GM12878 (cell line): ENCODE data around the gene IL1RL2. TPM values are rescaled to one million over a fixed set of nuclear protein-coding genes. Genes with fewer than 3 reads are reported as not detected.
A peak's percentile ranks its signal among the peaks of the same experiment; 100 is the strongest.

Experiments
- ATAC-seq: fragments of 200-7000 bp; cut with Tn5 transposase; 3 replicates; pipeline ENCODE4 v1.9.1; 2020; ENCODE audit warnings: mild to moderate bottlenecking, moderate library complexity
- BruUV-seq: library from RNA; stranded (reverse); fragments of 400-500 nt; replicated peaks from 2 replicates; lab custom pipeline; 2021; lab: Mats Ljungman, UMichigan
- CTCF ChIA-PET: fragments of 300-600 bp; sonication (Branson Sonifier 250); formaldehyde crosslinking; extraction: SDS; loops from one replicate; lab custom pipeline; 2021; ENCODE audit warnings: inconsistent platforms; lab: Yijun Ruan, JAX
- POLR2A ChIA-PET: fragments of 350-600 bp; formaldehyde crosslinking; extraction: SDS; loops from one replicate; lab custom pipeline; 2021; ENCODE audit warnings: inconsistent platforms; lab: Charles Lee
- RAD21 ChIA-PET: fragments of 300-600 bp; sonication (Branson Sonifier 250); formaldehyde crosslinking; loops from one replicate; lab custom pipeline; 2023; ENCODE audit warnings: antibody characterized with exemption; ENCODE audit not compliant: unreplicated experiment; lab: Charles Lee
- SMC1A ChIA-PET: fragments of 300-600 bp; sonication (Branson Sonifier 250); formaldehyde crosslinking; loops from one replicate; lab custom pipeline; 2023; ENCODE audit not compliant: unreplicated experiment, uncharacterized antibody; lab: Charles Lee
- DNase-seq: peaks from one replicate; pipeline ENCODE4 v3.0.0-alpha.2; 2011; ENCODE audit warnings: low read depth, low spot score
- FAIRE-seq: peaks from 3 replicates; lab custom pipeline; 2011; peaks lifted over from hg19 to GRCh38; lab: Jason Lieb, UNC
- H2AFZ ChIP-seq: 2 replicates; pipeline ENCODE4 v1.6.0; 2011; ENCODE audit warnings: low read depth, low read length, control low read depth; ENCODE audit not compliant: control insufficient read depth
- H3K27ac ChIP-seq: 2 replicates; pipeline ENCODE4 v1.5.1; 2011; ENCODE audit warnings: control low read depth; ENCODE audit not compliant: control insufficient read depth, insufficient read depth
- H3K27me3 ChIP-seq, 2 experiments: replicated peaks in 1 of 2; 2 replicates each; pipeline versions ENCODE4 v1.6.0 to v1.6.1; 2011; ENCODE audit warnings: low read length in 1 of 2; ENCODE audit not compliant: control insufficient read depth in 2 of 2, insufficient read depth in 2 of 2
- H3K36me3 ChIP-seq, 2 experiments: 2 replicates each; pipeline ENCODE4 v1.5.1; 2011; ENCODE audit warnings: low read length in 1 of 2; ENCODE audit not compliant: control insufficient read depth in 2 of 2, insufficient read depth in 2 of 2
- H3K4me1 ChIP-seq: 2 replicates; pipeline ENCODE4 v1.6.1; 2011; ENCODE audit warnings: mild to moderate bottlenecking, low read length, moderate library complexity, mixed read lengths; ENCODE audit not compliant: control insufficient read depth, insufficient read depth
- H3K4me2 ChIP-seq: 2 replicates; pipeline ENCODE4 v1.6.0; 2011; ENCODE audit warnings: control low read depth; ENCODE audit not compliant: control insufficient read depth, insufficient read depth
- H3K4me3 ChIP-seq: fragments of 200-600 bp; sonication (generic); 2 replicates; pipeline ENCODE4 v1.5.1; 2016
- H3K79me2 ChIP-seq: 2 replicates; pipeline ENCODE4 v1.6.0; 2011; ENCODE audit warnings: low read length; ENCODE audit not compliant: control insufficient read depth, insufficient read depth
- H3K9ac ChIP-seq: 2 replicates; pipeline ENCODE4 v1.8.0; 2011; ENCODE audit warnings: low read length, control low read depth, mixed read lengths; ENCODE audit not compliant: control insufficient read depth, insufficient read depth
- H3K9me3 ChIP-seq: replicated peaks from 3 replicates; pipeline ENCODE4 v1.5.1; 2011; ENCODE audit warnings: mild to moderate bottlenecking, low read length; ENCODE audit not compliant: control insufficient read depth, insufficient read depth
- H4K20me1 ChIP-seq: 2 replicates; pipeline ENCODE4 v1.6.0; 2011; ENCODE audit not compliant: control insufficient read depth, insufficient read depth
- IKZF1 ChIP-seq: fragments of 450-650 bp; conservative IDR thresholded peaks from 2 replicates; pipeline ENCODE4 v1.6.1; 2017; ENCODE audit warnings: antibody characterized with exemption, mild to moderate bottlenecking
- KLF5 ChIP-seq: fragments of 450-650 bp; IDR thresholded peaks from 2 replicates; pipeline ENCODE4 v1.6.1; 2014; ENCODE audit warnings: mild to moderate bottlenecking; ENCODE audit not compliant: partially characterized antibody
- RAD21 ChIP-seq: IDR thresholded peaks from 2 replicates; pipeline ENCODE4 v1.6.1; 2011; ENCODE audit warnings: mild to moderate bottlenecking, low read depth, low read length, moderate library complexity; ENCODE audit not compliant: insufficient read depth
- RUNX3 ChIP-seq: IDR thresholded peaks from 2 replicates; pipeline ENCODE4 v1.6.1; 2012; ENCODE audit warnings: low read length, inconsistent platforms
- SMC3 ChIP-seq: IDR thresholded peaks from 2 replicates; pipeline ENCODE4 v1.6.1; 2011; ENCODE audit warnings: low read length, improper control_type of control experiment, borderline replicate concordance
- WGBS: methylation state at CpG from one replicate; pipeline ENCODE4 v1.1.6; 2016; ENCODE audit warnings: low lambda C conversion rate; ENCODE audit not compliant: insufficient replicate concordance, insufficient coverage; ENCODE audit errors: missing lambda C conversion rate; 5-methylcytosine and 5-hydroxymethylcytosine counted together
- in situ Hi-C: fragments of 300-500 bp; cut with MboI; formaldehyde crosslinking; loops from 9 replicates; pipeline ENCODE4 v1.14.3; 2018; ENCODE audit warnings: mixed read lengths
- intact Hi-C: fragments of 100-400 bp; cut with micrococcal nuclease; formaldehyde crosslinking; loops from one replicate; pipeline ENCODE4 v1.14.2; 2022; ENCODE audit not compliant: unreplicated experiment
- polyA plus RNA-seq, 11 experiments: library from polyadenylated mRNA; depleted of rRNA in 4 of 11; unstranded in 6 of 11; stranded (reverse) in 5 of 11; fragments of >200 nt; fragmentation: Nextera tagmentation in 4 of 11; fragmentation: Illumina TruSeq in 1 of 11; extraction: Ambion mirVana in 4 of 11; extraction: Trizol in 1 of 11; gene quantifications; 1 replicate in 1 of 11; 2 replicates in 10 of 11; pipeline versions ENCODE4 v1.2.1 to v1.2.3, GENCODE V29; 2011 to 2016; ENCODE audit warnings: inconsistent platforms in 2 of 11, missing spikeins in 2 of 11, low read depth in 1 of 11
- total RNA-seq, 4 experiments: library from RNA; depleted of rRNA in 3 of 4; stranded (reverse); fragments of >200 nt in 3 of 4; fragmentation: Illumina TruSeq in 1 of 4; extraction: Trizol in 1 of 4; gene quantifications; 2 replicates each; pipeline versions ENCODE4 v1.2.1 to v1.2.3, GENCODE V29; 2013 to 2021
- TF ChIP-seq, protein P1 (sequence below), 3 experiments: IDR thresholded peaks in 2 of 3; conservative IDR thresholded peaks in 1 of 3; 2 replicates each; pipeline ENCODE4 v1.5.1; 2011; ENCODE audit warnings: low read depth in 3 of 3, low read length in 3 of 3, mild to moderate bottlenecking in 3 of 3, control low read depth in 2 of 3, moderate library complexity in 2 of 3, inconsistent platforms in 1 of 3, mixed read lengths in 1 of 3; ENCODE audit not compliant: control insufficient read depth in 2 of 3, insufficient read depth in 1 of 3; ENCODE audit errors: extremely low read depth in 1 of 3

The IL1RL2 gene
- total and polyA plus RNA-seq, 10 of the 15 experiments (the other 5 are each of a cell fraction or from before 2014, with no cell fraction given), result not detected

DNA sequence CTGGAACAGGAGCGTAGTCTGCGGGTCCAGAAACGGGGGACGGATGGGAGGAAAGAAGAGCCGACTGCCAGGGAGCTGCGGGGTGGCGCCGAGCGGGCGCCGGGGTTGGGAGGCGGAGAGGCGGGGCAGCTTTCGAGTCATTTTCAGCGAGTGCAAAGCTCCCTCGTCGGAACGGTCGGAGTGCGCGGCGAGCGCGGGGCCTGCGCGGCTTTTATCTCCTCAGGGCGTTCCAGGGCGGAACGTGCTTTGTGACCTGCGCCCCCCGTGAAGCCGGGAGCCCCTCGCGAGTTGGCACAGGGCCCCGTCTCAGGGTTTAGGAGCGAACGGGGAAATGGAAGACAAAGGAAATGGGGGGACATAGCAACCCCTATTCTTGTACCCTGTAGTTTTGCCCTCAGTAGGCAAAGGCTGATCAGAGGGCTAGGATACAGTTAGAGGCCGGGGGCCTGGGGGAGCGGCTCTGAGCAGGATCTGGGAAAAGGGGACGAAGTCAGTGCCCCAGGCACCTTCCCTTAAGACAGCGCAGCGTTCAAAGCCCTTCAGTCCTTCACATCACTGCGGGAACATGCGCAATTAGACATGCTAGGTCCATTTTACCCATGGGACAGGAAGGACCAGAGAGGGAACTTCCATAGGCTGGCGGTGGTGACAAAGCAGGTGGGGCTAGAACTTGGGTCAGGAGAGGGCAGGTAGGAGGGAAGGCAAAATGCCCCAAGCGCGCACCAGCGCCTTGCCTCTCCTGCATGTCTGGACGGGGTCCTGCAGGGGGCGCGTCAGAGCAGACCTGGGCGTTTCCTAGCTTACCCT is 64.4 kb downstream of the IL1RL2 start:
- Histone ChIP-seq H3K36me3 (no peaks in the 10 kb centered on the region), H3K79me2 (no peaks in the 10 kb centered on the region), H3K9ac (no peak overlapping the region), H2AFZ (no peak overlapping the region), H3K4me3 (no peak overlapping the region), H3K4me1 (no peaks in the 10 kb centered on the region), H3K27ac (no peak overlapping the region), H4K20me1 (no peaks in the 10 kb centered on the region), H3K9me3 (no peaks in the 10 kb centered on the region), H3K4me2 (peak overlapping the region; percentile 47; the same call in 1 of the 2 replicates), H3K27me3 (no peaks in the 10 kb centered on the region; a peak in 1 of 4 replicates)
- CTCF ChIA-PET, result interaction anchor here (0.6 to 6.5 kb wide), 35 partner anchors 8 to 430 kb away, joined by 3 to 83 read pairs (median 4); partner anchors contain the start of gene IL18R1
- 0 out of 2 replicates have a peak, but pooled peaks have one; percentile 14 for TF ChIP-seq IKZF1
- 0 out of 2 replicates have a peak, but pooled peaks have one; percentile 25 for TF ChIP-seq RAD21
- TF ChIP-seq SMC3, result peak; percentile 59; the same call in 1 of the 2 replicates
- TF ChIP-seq, protein P1, sequence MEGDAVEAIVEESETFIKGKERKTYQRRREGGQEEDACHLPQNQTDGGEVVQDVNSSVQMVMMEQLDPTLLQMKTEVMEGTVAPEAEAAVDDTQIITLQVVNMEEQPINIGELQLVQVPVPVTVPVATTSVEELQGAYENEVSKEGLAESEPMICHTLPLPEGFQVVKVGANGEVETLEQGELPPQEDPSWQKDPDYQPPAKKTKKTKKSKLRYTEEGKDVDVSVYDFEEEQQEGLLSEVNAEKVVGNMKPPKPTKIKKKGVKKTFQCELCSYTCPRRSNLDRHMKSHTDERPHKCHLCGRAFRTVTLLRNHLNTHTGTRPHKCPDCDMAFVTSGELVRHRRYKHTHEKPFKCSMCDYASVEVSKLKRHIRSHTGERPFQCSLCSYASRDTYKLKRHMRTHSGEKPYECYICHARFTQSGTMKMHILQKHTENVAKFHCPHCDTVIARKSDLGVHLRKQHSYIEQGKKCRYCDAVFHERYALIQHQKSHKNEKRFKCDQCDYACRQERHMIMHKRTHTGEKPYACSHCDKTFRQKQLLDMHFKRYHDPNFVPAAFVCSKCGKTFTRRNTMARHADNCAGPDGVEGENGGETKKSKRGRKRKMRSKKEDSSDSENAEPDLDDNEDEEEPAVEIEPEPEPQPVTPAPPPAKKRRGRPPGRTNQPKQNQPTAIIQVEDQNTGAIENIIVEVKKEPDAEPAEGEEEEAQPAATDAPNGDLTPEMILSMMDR (IDR thresholded peaks at IDR 0.05 in 2 of 3, conservative IDR thresholded peaks at IDR 0.05 in 1 of 3; ENCODE audit: control insufficient read depth in 2 of 3, extremely low read depth in 1 of 3, insufficient read depth in 1 of 3, low read depth in 3 of 3, low read length in 3 of 3), result peak; percentile 58 to 63 (median 60)
- no peak for TF ChIP-seq KLF5
- TF ChIP-seq RUNX3, result no peak
- RAD21 ChIA-PET, result interaction anchor here (0.7 to 2.0 kb wide), 7 partner anchors 11 to 367 kb away, joined by 3 to 10 read pairs (median 4); no protein-coding TSS in a partner anchor
- DNase-seq (no peak), FAIRE-seq (peak; percentile 85), ATAC-seq (peak; percentile 80)
- intact Hi-C loops, result loop anchor here (1.0 kb wide), 1 partner anchor 198 kb away; no protein-coding TSS in a partner anchor
- POLR2A ChIA-PET, result no interaction called here
- BruUV-seq, result no TSS peak
- SMC1A ChIA-PET, result interaction anchor here (0.7 to 3.7 kb wide), 15 partner anchors 10 to 404 kb away, joined by 3 to 17 read pairs (median 4); no protein-coding TSS in a partner anchor
- in situ Hi-C loops, result loop anchor here (5.0 kb wide), 2 partner anchors 106 to 191 kb away; partner anchors contain the start of gene IL18R1
- WGBS, result 15% methylated on average over 24 of the region's 52 CpGs
